Erythroblast (primary cell): Measurements from ENCODE around the gene TEPSIN.

Source experiments
- GATA1 ChIP-seq: IDR thresholded peaks from 2 replicates; pipeline ENCODE4 v1.6.1; 2011; ENCODE audit warnings: low read depth, mild to moderate bottlenecking, control low read depth, low read length, moderate library complexity
- POLR2A ChIP-seq: IDR thresholded peaks from 2 replicates; pipeline ENCODE4 v1.6.1; 2011; ENCODE audit warnings: mild to moderate bottlenecking, low read length

- no peak for TF ChIP-seq POLR2A
- TF ChIP-seq GATA1, result no peak
These were observed 1.1 kb upstream of the TEPSIN start for GRCh38 chr17:81239714-81240555.
